Adrenal gland (tissue), 12 donors: ENCODE results near the gene VCAN. TPM values are rescaled to one million over a fixed set of nuclear protein-coding genes. Genes with fewer than 3 reads are reported as not detected.

Experiments
- DNase-seq, 7 donors: peaks; one replicate each; pipeline ENCODE4 v3.0.0-alpha.2; 2019 to 2020
- H3K27ac ChIP-seq, 5 donors: fragments of 200-600 bp; sonication (generic) in 4 of 5; 1 replicate in 3 of 5; 2 replicates in 2 of 5; pipeline versions ENCODE4 v1.5.1 to v1.8.0; 2016 to 2020; ENCODE audit warnings: mild to moderate bottlenecking in 1 of 5
- H3K27me3 ChIP-seq: fragments of 200-600 bp; 2 replicates; pipeline ENCODE4 v1.8.0; 2021
- H3K36me3 ChIP-seq, 2 donors: fragments of 200-600 bp; replicated peaks in 1 of 2; 1 replicate in 1 of 2; 2 replicates in 1 of 2; pipeline versions ENCODE4 v1.5.1 to v1.8.0; 2018 to 2022
- H3K4me1 ChIP-seq, 2 donors: fragments of 200-600 bp; replicated peaks in 1 of 2; 1 replicate in 1 of 2; 2 replicates in 1 of 2; pipeline versions ENCODE4 v1.5.1 to v1.8.0; 2018 to 2021
- H3K4me3 ChIP-seq, 4 donors: fragments of 200-600 bp; sonication (generic) in 3 of 4; one replicate each; pipeline ENCODE4 v1.5.1; 2016 to 2018
- H3K9me3 ChIP-seq, 3 donors: fragments of 200-600 bp; sonication (generic) in 1 of 3; replicated peaks in 1 of 3; 1 replicate in 2 of 3; 2 replicates in 1 of 3; pipeline versions ENCODE4 v1.5.1 to v1.8.0; 2016 to 2021
- CTCF ChIP-seq, 6 experiments: fragments of 450-650 bp in 4 of 6; fragments of 200-600 bp in 2 of 6; sonication (generic) in 1 of 6; IDR thresholded peaks; 1 replicate in 5 of 6; 2 replicates in 1 of 6; pipeline versions ENCODE4 v1.5.1 to v1.8.0; 2016 to 2021; ENCODE audit warnings: antibody characterized with exemption in 6 of 6, mild to moderate bottlenecking in 2 of 6, moderate library complexity in 1 of 6
- POLR2A ChIP-seq, 2 donors: fragments of 450-650 bp; IDR thresholded peaks; one replicate each; pipeline ENCODE4 v1.6.1; 2017; ENCODE audit warnings: antibody characterized with exemption in 2 of 2, mild to moderate bottlenecking in 2 of 2, moderate library complexity in 1 of 2
- WGBS, 4 donors: extraction: QIAGEN DNeasy Blood & Tissue Kit in 2 of 4; methylation state at CpG; one replicate each; pipeline versions ENCODE4 v1.1.5 to v1.1.7; 2013 to 2017; 5-methylcytosine and 5-hydroxymethylcytosine counted together
- intact Hi-C, 2 donors: fragments of 100-400 bp; cut with DNase I; formaldehyde crosslinking; loops; one replicate each; pipeline versions ENCODE4 v1.14.1 to v1.15.0; 2022 to 2023
- polyA plus RNA-seq, 3 donors: library from polyadenylated mRNA; stranded (reverse); fragments of 200-250 nt in 2 of 3; fragments of 350-450 nt in 1 of 3; fragmentation: Illumina TruSeq in 1 of 3; extraction: RNeasy Lipid Tissue Mini Kit (QIAGEN cat#74804) in 1 of 3; gene quantifications; one replicate each; pipeline ENCODE4 v1.2.3, GENCODE V29; 2013 to 2014
- total RNA-seq, 9 donors: library from RNA; depleted of rRNA in 4 of 9; stranded (reverse); fragments of >200 nt in 4 of 9; fragments of 120-200 nt in 1 of 9; fragmentation: NEBNext Ultra II Directional in 1 of 9; extraction: Animal tissue kit (Norgen Biotek cat#: 25700) in 1 of 9; gene quantifications; one replicate each; pipeline versions ENCODE4 v1.1.0 to v1.2.4, GENCODE V29; 2013 to 2023
- donor health status: healthy with polysubstance abuse.
- donor health status: Bipolar disorder and iron deficiency.
- donor health status: DM: yes; HTN: yes; CAD: no.
- donor health status: DM: no; HTN: no; CAD: no.
- donor health status: DM: no; HTN: no; CAD: no.
- donor health status: DM: yes; HTN: yes; CAD: no.

VCAN gene
- total and polyA plus RNA-seq, 12 donors = 10.0 to 171 (median 133) TPM

- no peak overlapping the region for H3K27ac ChIP-seq
- intact Hi-C loops = no loop called here
- 62 to 70% (median 65%) methylated on average over 2 of the region's 2 CpGs for WGBS, 4 donors
- no peaks in the 10 kb centered on the region for H3K9me3 ChIP-seq
- no peaks in the 10 kb centered on the region for H3K27me3 ChIP-seq
- DNase-seq = no peak
- no peaks in the 10 kb centered on the region for H3K36me3 ChIP-seq
- no peaks in the 10 kb centered on the region for H3K4me1 ChIP-seq
- H3K4me3 ChIP-seq = no peak overlapping the region
- TF ChIP-seq CTCF (IDR thresholded peaks at IDR 0.05) = no peak
- no peak for TF ChIP-seq POLR2A (IDR thresholded peaks at IDR 0.05)
Measured at GRCh38 chr5:83628360-83628759, 156.8 kb downstream of the VCAN start.

Other genes with a start within 250 kb of the VCAN start
- gene HAPLN1, start 249.1 kb downstream of the VCAN start, total RNA-seq = under 1 TPM in 1 of 9 donors, not detected in 8; 0.11 TPM
- not detected for gene HAPLN1, start 249.1 kb downstream of the VCAN start, polyA plus RNA-seq